GM12891 (cell line): ENCODE measurements around the gene WIZ.

Experiments used
- POLR2A ChIP-seq: IDR thresholded peaks from 2 replicates; pipeline ENCODE4 v1.6.1; 2011; ENCODE audit warnings: low read depth, low read length, control low read depth
- SPI1 ChIP-seq: IDR thresholded peaks from 2 replicates; pipeline ENCODE4 v1.6.1; 2011; ENCODE audit warnings: low read depth, low read length, control low read depth

- no peak for TF ChIP-seq POLR2A
- TF ChIP-seq SPI1: no peak
These were observed 55.8 kb downstream of the WIZ start for GRCh38 chr19:15393963-15394362.
